Adrenal gland (tissue), 12 donors: Measurements from ENCODE around the gene IL5RA. TPM values are rescaled to one million over a fixed set of nuclear protein-coding genes. Genes with fewer than 3 reads are reported as not detected.

Experiments
- DNase-seq, 7 donors: peaks; one replicate each; pipeline ENCODE4 v3.0.0-alpha.2; 2019 to 2020
- H3K27ac ChIP-seq, 5 donors: fragments of 200-600 bp; sonication (generic) in 4 of 5; 1 replicate in 3 of 5; 2 replicates in 2 of 5; pipeline versions ENCODE4 v1.5.1 to v1.8.0; 2016 to 2020; ENCODE audit warnings: mild to moderate bottlenecking in 1 of 5
- H3K27me3 ChIP-seq: fragments of 200-600 bp; 2 replicates; pipeline ENCODE4 v1.8.0; 2021
- H3K36me3 ChIP-seq, 2 donors: fragments of 200-600 bp; replicated peaks in 1 of 2; 1 replicate in 1 of 2; 2 replicates in 1 of 2; pipeline versions ENCODE4 v1.5.1 to v1.8.0; 2018 to 2022
- H3K4me1 ChIP-seq, 2 donors: fragments of 200-600 bp; replicated peaks in 1 of 2; 1 replicate in 1 of 2; 2 replicates in 1 of 2; pipeline versions ENCODE4 v1.5.1 to v1.8.0; 2018 to 2021
- H3K4me3 ChIP-seq, 4 donors: fragments of 200-600 bp; sonication (generic) in 3 of 4; one replicate each; pipeline ENCODE4 v1.5.1; 2016 to 2018
- H3K9me3 ChIP-seq, 3 donors: fragments of 200-600 bp; sonication (generic) in 1 of 3; replicated peaks in 1 of 3; 1 replicate in 2 of 3; 2 replicates in 1 of 3; pipeline versions ENCODE4 v1.5.1 to v1.8.0; 2016 to 2021
- CTCF ChIP-seq, 6 experiments: fragments of 450-650 bp in 4 of 6; fragments of 200-600 bp in 2 of 6; sonication (generic) in 1 of 6; IDR thresholded peaks; 1 replicate in 5 of 6; 2 replicates in 1 of 6; pipeline versions ENCODE4 v1.5.1 to v1.8.0; 2016 to 2021; ENCODE audit warnings: antibody characterized with exemption in 6 of 6, mild to moderate bottlenecking in 2 of 6, moderate library complexity in 1 of 6
- POLR2A ChIP-seq, 2 donors: fragments of 450-650 bp; IDR thresholded peaks; one replicate each; pipeline ENCODE4 v1.6.1; 2017; ENCODE audit warnings: antibody characterized with exemption in 2 of 2, mild to moderate bottlenecking in 2 of 2, moderate library complexity in 1 of 2
- WGBS, 4 donors: extraction: QIAGEN DNeasy Blood & Tissue Kit in 2 of 4; methylation state at CpG; one replicate each; pipeline versions ENCODE4 v1.1.5 to v1.1.7; 2013 to 2017; 5-methylcytosine and 5-hydroxymethylcytosine counted together
- intact Hi-C, 2 donors: fragments of 100-400 bp; cut with DNase I; formaldehyde crosslinking; loops; one replicate each; pipeline versions ENCODE4 v1.14.1 to v1.15.0; 2022 to 2023
- polyA plus RNA-seq, 3 donors: library from polyadenylated mRNA; stranded (reverse); fragments of 200-250 nt in 2 of 3; fragments of 350-450 nt in 1 of 3; fragmentation: Illumina TruSeq in 1 of 3; extraction: RNeasy Lipid Tissue Mini Kit (QIAGEN cat#74804) in 1 of 3; gene quantifications; one replicate each; pipeline ENCODE4 v1.2.3, GENCODE V29; 2013 to 2014
- total RNA-seq, 9 donors: library from RNA; depleted of rRNA in 4 of 9; stranded (reverse); fragments of >200 nt in 4 of 9; fragments of 120-200 nt in 1 of 9; fragmentation: NEBNext Ultra II Directional in 1 of 9; extraction: Animal tissue kit (Norgen Biotek cat#: 25700) in 1 of 9; gene quantifications; one replicate each; pipeline versions ENCODE4 v1.1.0 to v1.2.4, GENCODE V29; 2013 to 2023
- donor health status: healthy with polysubstance abuse.
- donor health status: Bipolar disorder and iron deficiency.
- donor health status: DM: yes; HTN: yes; CAD: no.
- donor health status: DM: no; HTN: no; CAD: no.
- donor health status: DM: no; HTN: no; CAD: no.
- donor health status: DM: yes; HTN: yes; CAD: no.

IL5RA gene
- total and polyA plus RNA-seq, 12 donors: under 0.01 to 0.18 (median 0.09) TPM; not detected in 6

GRCh38 chr3:3069723-3070122 is 40.5 kb downstream of the IL5RA start:
- 77 to 83% (median 80%) methylated on average over 5 of the region's 5 CpGs for WGBS, 4 donors
- H3K27me3 ChIP-seq: no peaks in the 10 kb centered on the region
- no peak for TF ChIP-seq CTCF (IDR thresholded peaks at IDR 0.05)
- no peak for TF ChIP-seq POLR2A (IDR thresholded peaks at IDR 0.05)
- DNase-seq: no peak
- no peak overlapping the region for H3K27ac ChIP-seq
- no peaks in the 10 kb centered on the region for H3K4me1 ChIP-seq
- H3K4me3 ChIP-seq: no peak overlapping the region
- H3K9me3 ChIP-seq: no peaks in the 10 kb centered on the region
- intact Hi-C loops: no loop called here
- H3K36me3 ChIP-seq: no peaks in the 10 kb centered on the region

- intact Hi-C loops: no loop called here
- no peak for TF ChIP-seq POLR2A (IDR thresholded peaks at IDR 0.05)
- no peak for TF ChIP-seq CTCF (IDR thresholded peaks at IDR 0.05)
- H3K36me3 ChIP-seq: no peaks in the 10 kb centered on the region
Measured at GRCh38 chr3:3068358-3068881, 41.8 kb downstream of the IL5RA start.

GRCh38 chr3:3066910-3067309 is 43.3 kb downstream of the IL5RA start:
- Histone ChIP-seq H3K36me3 (no peaks in the 10 kb centered on the region), H3K4me1 (no peaks in the 10 kb centered on the region), H3K4me3 (no peak overlapping the region), H3K27me3 (no peaks in the 10 kb centered on the region), H3K9me3 (no peaks in the 10 kb centered on the region), H3K27ac (no peak overlapping the region)
- no peak for TF ChIP-seq CTCF (IDR thresholded peaks at IDR 0.05)
- no peak for TF ChIP-seq POLR2A (IDR thresholded peaks at IDR 0.05)
- intact Hi-C loops: no loop called here
- DNase-seq: no peak
- WGBS, 4 donors: 75 to 88% (median 84%) methylated on average over 4 of the region's 4 CpGs

More at GRCh38 chr3:3068358-3068881, 41.8 kb downstream of the IL5RA start:
- H3K9me3 ChIP-seq: no peaks in the 10 kb centered on the region
- H3K4me1 ChIP-seq: no peaks in the 10 kb centered on the region
- H3K27ac ChIP-seq: no peak overlapping the region
- H3K4me3 ChIP-seq: no peak overlapping the region
- 79 to 89% (median 85%) methylated on average over 1 of the region's 1 CpG for WGBS, 4 donors
- no peak for DNase-seq
- H3K27me3 ChIP-seq: no peaks in the 10 kb centered on the region

- Histone ChIP-seq H3K36me3 (no peaks in the 10 kb centered on the region), H3K9me3 (no peaks in the 10 kb centered on the region), H3K4me1 (no peaks in the 10 kb centered on the region), H3K4me3 (no peak overlapping the region), H3K27me3 (no peaks in the 10 kb centered on the region), H3K27ac (no peak overlapping the region)
- TF ChIP-seq CTCF (IDR thresholded peaks at IDR 0.05) (no peak), POLR2A (IDR thresholded peaks at IDR 0.05) (no peak)
- intact Hi-C loops: no loop called here
- DNase-seq: no peak
- 31 to 59% (median 38%) methylated on average over 2 of the region's 2 CpGs for WGBS, 4 donors
Measured at GRCh38 chr3:3066378-3066777, 43.8 kb downstream of the IL5RA start.
